Left lung (tissue), 10 donors: ENCODE measurements around the gene MYO18A. TPM values are rescaled to one million over a fixed set of nuclear protein-coding genes. Genes with fewer than 3 reads are reported as not detected.
A peak's percentile ranks its signal among the peaks of the same experiment; 100 is the strongest.

Experiments
- ATAC-seq: fragments of 200-7000 bp; cut with Tn5 transposase; one replicate; pipeline ENCODE4 v1.9.1; 2020; ENCODE audit warnings: moderate library complexity
- DNase-seq, 4 donors: peaks; one replicate each; pipeline ENCODE4 v3.0.0-alpha.2; 2013 to 2020
- H3K27ac ChIP-seq, 2 donors: fragments of 200-600 bp; sonication (generic) in 1 of 2; one replicate each; pipeline versions ENCODE4 v1.5.0 to v1.8.0; 2020 to 2021
- H3K27me3 ChIP-seq, 2 donors: fragments of 200-600 bp; sonication (generic) in 1 of 2; one replicate each; pipeline versions ENCODE4 v1.5.0 to v1.8.0; 2020 to 2021
- H3K36me3 ChIP-seq, 2 donors: fragments of 200-600 bp; sonication (generic) in 1 of 2; one replicate each; pipeline versions ENCODE4 v1.5.0 to v1.8.0; 2020 to 2021
- H3K4me1 ChIP-seq, 2 donors: fragments of 200-600 bp; one replicate each; pipeline ENCODE4 v1.8.0; 2021
- H3K4me3 ChIP-seq, 2 donors: fragments of 200-600 bp; sonication (generic) in 1 of 2; one replicate each; pipeline versions ENCODE4 v1.5.0 to v1.8.0; 2020 to 2021; ENCODE audit warnings: mild to moderate bottlenecking in 1 of 2
- H3K9me3 ChIP-seq, 2 donors: fragments of 200-600 bp; sonication (generic) in 1 of 2; one replicate each; pipeline versions ENCODE4 v1.5.0 to v1.8.0; 2020 to 2021
- intact Hi-C, 2 donors: fragments of 100-400 bp; cut with DNase I; formaldehyde crosslinking; loops; one replicate each; pipeline versions ENCODE4 v1.11.2 to v1.14.2; 2022
- polyA plus RNA-seq, 6 donors: library from polyadenylated mRNA; unstranded; fragments of 120-200 nt; gene quantifications; one replicate each; pipeline ENCODE4 v1.2.1, GENCODE V29; 2013; ENCODE audit not compliant: insufficient read length in 6 of 6
- total RNA-seq, 2 donors: library from RNA; stranded (reverse); fragmentation: NEBNext Ultra II Directional; extraction: Animal tissue kit (Norgen Biotek cat#: 25700); gene quantifications; one replicate each; pipeline ENCODE4 v1.2.1, GENCODE V29; 2021
- TF ChIP-seq, protein P1 (sequence below), 2 donors: fragments of 200-600 bp; sonication (generic) in 1 of 2; IDR thresholded peaks; one replicate each; pipeline versions ENCODE4 v1.5.0 to v1.8.0; 2021; ENCODE audit warnings: antibody characterized with exemption in 2 of 2
- donor health status: DM: no; HTN: yes; CAD: no.
- donor health status: DM: no; HTN: no; CAD: no.

The MYO18A gene
- total and polyA plus RNA-seq, 8 donors: 37.0 to 58.3 (median 40.4) TPM

DNA sequence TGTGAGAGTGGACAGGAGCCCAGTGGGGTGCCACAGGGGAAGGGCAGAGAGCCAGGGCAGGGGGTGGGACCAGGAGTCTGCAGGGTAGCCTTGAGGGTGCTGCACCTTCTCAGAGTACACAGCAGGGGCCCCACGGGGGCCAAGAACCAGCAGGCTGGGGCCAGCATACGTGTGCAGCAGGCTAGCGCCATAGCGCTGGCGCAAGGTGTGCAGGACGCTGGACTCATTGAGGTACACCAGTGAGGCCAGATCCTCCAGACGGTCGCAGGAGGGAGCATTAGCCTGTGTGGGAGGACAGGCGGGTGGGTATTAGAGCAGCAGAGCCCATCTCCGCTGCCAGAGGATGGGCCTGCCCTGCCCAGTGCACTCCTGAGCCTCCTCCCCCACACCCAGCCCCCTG is 58.8 kb downstream of the MYO18A start:
- intact Hi-C loops: loop anchor here in 1 of 2 donors (10.0 kb wide), 1 partner anchor 103 kb away; no protein-coding TSS in a partner anchor
- H3K4me1 ChIP-seq: peaks cover 0 to 36% of the 10 kb centered on the region in 2 donors
- no peaks in the 10 kb centered on the region for H3K27me3 ChIP-seq
- no peaks in the 10 kb centered on the region for H3K9me3 ChIP-seq
- TF ChIP-seq, protein P1, sequence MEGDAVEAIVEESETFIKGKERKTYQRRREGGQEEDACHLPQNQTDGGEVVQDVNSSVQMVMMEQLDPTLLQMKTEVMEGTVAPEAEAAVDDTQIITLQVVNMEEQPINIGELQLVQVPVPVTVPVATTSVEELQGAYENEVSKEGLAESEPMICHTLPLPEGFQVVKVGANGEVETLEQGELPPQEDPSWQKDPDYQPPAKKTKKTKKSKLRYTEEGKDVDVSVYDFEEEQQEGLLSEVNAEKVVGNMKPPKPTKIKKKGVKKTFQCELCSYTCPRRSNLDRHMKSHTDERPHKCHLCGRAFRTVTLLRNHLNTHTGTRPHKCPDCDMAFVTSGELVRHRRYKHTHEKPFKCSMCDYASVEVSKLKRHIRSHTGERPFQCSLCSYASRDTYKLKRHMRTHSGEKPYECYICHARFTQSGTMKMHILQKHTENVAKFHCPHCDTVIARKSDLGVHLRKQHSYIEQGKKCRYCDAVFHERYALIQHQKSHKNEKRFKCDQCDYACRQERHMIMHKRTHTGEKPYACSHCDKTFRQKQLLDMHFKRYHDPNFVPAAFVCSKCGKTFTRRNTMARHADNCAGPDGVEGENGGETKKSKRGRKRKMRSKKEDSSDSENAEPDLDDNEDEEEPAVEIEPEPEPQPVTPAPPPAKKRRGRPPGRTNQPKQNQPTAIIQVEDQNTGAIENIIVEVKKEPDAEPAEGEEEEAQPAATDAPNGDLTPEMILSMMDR (IDR thresholded peaks at IDR 0.05): no peak
- no peak for ATAC-seq
- peak in 1 of 4 donors; percentile 66 for DNase-seq
- peaks cover 0 to 48% of the 10 kb centered on the region in 2 donors for H3K36me3 ChIP-seq
- no peak overlapping the region for H3K4me3 ChIP-seq
- H3K27ac ChIP-seq: no peak overlapping the region

DNA sequence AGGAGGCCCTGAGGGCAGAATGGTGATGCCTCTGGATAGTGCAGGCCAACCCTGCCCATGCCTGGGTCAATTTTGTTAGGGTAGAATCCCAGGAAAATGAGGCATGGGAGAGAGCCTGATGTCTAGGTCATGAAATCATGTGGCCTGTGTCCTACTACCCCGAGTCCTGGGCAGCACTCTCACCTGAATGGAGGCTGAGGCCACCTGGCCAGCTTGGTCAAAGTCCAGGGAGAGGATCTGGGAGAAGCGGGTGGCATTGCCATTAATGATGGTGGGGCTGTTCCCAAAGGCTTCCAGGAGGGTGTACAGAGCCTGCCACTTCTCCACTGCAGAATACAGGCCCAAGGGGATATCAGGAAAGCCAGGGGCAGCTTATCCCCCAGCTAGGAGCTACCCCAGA is 59.8 kb downstream of the MYO18A start:
- Histone ChIP-seq H3K4me3 (no peak overlapping the region), H3K9me3 (no peaks in the 10 kb centered on the region), H3K4me1 (peaks cover 0 to 35% of the 10 kb centered on the region in 2 donors), H3K36me3 (peaks cover 0 to 51% of the 10 kb centered on the region in 2 donors), H3K27me3 (no peaks in the 10 kb centered on the region), H3K27ac (no peak overlapping the region)
- ATAC-seq (no peak), DNase-seq (no peak)
- intact Hi-C loops: loop anchor here in 1 of 2 donors (10.0 kb wide), 1 partner anchor 104 kb away; no protein-coding TSS in a partner anchor
- TF ChIP-seq, protein P1 (IDR thresholded peaks at IDR 0.05): no peak

DNA sequence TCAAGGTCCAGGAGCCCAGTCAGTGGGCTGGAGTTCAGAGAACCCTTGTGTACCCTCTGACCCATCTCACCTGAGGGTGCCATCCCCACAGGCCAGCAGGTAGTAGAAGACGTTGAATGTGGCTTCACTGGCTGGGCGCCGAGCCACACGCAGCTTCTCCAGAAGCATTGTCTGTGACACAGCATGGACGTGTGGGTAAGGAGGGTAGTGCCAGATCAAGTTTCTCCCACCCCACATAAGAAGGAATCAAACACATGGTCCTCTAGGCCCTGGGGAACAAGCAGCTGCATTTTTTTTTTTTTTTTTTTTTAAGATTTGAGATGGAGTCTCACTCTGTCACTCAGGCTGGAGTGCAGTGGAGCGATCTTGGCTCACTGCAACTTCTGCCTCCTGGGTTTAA is 60.9 kb downstream of the MYO18A start:
- TF ChIP-seq, protein P1 (IDR thresholded peaks at IDR 0.05): no peak
- H3K4me1 ChIP-seq: peaks cover 0 to 23% of the 10 kb centered on the region in 2 donors
- no peak overlapping the region for H3K27ac ChIP-seq
- ATAC-seq (no peak), DNase-seq (peak in 1 of 4 donors; percentile 51)
- no peak overlapping the region for H3K4me3 ChIP-seq
- intact Hi-C loops: loop anchor here in 1 of 2 donors (10.0 kb wide), 1 partner anchor 144 kb away; no protein-coding TSS in a partner anchor
- H3K36me3 ChIP-seq: peaks cover 0 to 62% of the 10 kb centered on the region in 2 donors
- H3K9me3 ChIP-seq: no peaks in the 10 kb centered on the region
- H3K27me3 ChIP-seq: no peaks in the 10 kb centered on the region

DNA sequence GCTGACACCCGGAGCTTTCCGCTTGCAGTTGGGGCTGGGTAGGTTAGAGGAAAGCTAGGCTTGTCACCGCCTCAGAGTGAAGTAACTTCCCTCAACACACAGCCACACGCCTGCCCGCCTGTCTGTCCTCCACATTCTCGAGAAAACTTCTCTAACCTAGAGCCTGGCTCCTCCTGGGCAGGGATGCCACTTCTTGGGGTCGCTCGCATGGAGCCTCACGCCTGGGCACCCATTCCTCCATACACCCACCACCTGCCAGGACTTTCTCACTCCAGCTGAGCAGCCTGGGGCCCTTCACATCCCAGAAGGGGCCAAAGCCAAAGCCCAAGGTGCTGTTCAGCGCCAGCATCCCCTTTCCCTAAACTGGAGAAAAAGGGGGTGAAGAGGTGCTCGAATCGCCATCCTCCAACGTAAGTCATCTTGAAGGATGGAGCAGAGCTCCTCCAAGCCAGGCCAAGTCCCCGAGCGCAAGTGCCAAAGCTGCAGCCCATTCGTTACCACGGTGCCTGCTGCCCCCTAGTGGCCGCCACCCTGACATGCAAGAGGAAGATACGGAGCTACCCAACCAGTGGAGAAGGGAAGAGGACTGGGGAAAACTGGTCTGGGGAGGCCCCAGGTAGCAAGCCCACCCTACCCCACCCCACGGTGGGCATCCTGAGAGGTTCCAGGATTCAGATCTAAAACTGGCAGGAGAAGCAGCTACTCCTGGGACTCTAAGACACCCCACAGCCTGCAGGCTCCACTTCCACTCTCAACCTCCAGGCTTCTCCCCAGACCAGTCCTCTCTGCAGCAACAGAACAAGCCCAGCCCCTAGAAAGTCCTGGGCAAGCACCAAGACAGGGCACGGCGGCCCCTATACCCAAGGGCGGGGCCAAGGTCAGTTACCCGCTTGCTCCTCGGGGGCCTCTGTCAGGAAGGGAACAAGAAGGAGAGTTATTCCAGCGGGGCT is 63.1 kb downstream of the MYO18A start:
- Histone ChIP-seq H3K36me3 (peaks cover 0 to 81% of the 10 kb centered on the region in 2 donors), H3K27me3 (no peaks in the 10 kb centered on the region), H3K4me1 (peaks cover 0 to 25% of the 10 kb centered on the region in 2 donors), H3K27ac (peak overlapping the region in 1 of 2 donors; percentile 57), H3K4me3 (no peak overlapping the region), H3K9me3 (no peaks in the 10 kb centered on the region)
- intact Hi-C loops: loop anchor here in 1 of 2 donors (10.0 kb wide), 1 partner anchor 142 kb away; no protein-coding TSS in a partner anchor
- peak in 3 of 4 donors; percentile 73 to 96 (median 75) for DNase-seq
- peak; percentile 80 for ATAC-seq
- TF ChIP-seq, protein P1 (IDR thresholded peaks at IDR 0.05): peak; percentile 95
